ENCODE measurements around the gene NEK11. TPM values are rescaled to one million over a fixed set of nuclear protein-coding genes. Genes with fewer than 3 reads are reported as not detected.

The NEK11 gene
- total RNA-seq, 4 donors from 2014 or later, result 1.6 to 8.5 (median 3.4) TPM

DNA sequence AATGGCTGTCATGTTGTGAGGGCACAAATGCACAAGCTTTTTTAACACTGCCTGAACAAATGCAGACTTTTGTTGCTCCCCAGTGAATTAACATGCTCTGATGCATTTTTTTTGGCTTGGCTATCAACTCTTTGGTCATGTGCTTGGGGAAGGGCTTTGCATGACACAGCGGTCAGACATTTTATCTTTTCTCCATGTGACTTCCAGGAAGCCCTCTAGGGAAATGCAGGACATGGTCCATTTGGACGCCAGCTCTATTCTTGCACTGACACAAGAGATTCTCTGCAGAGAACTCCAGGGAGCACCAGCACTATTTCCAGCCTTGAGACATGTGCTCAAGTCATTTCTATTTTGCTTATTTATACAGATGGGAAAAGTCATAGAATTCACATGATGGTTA lies 46.2 kb downstream of the NEK11 start:
- Histone ChIP-seq H3K4me1 (no peaks in the 10 kb centered on the region), H3K36me3 (no peaks in the 10 kb centered on the region), H3K27ac (no peak overlapping the region), H3K27me3 (no peaks in the 10 kb centered on the region), H3K4me3 (no peak overlapping the region), H3K9me3 (no peaks in the 10 kb centered on the region)
- DNase-seq, result no peak
- WGBS, 2 donors, result 60 to 85% methylated on average over 2 of the region's 2 CpGs
- TF ChIP-seq, protein P1, sequence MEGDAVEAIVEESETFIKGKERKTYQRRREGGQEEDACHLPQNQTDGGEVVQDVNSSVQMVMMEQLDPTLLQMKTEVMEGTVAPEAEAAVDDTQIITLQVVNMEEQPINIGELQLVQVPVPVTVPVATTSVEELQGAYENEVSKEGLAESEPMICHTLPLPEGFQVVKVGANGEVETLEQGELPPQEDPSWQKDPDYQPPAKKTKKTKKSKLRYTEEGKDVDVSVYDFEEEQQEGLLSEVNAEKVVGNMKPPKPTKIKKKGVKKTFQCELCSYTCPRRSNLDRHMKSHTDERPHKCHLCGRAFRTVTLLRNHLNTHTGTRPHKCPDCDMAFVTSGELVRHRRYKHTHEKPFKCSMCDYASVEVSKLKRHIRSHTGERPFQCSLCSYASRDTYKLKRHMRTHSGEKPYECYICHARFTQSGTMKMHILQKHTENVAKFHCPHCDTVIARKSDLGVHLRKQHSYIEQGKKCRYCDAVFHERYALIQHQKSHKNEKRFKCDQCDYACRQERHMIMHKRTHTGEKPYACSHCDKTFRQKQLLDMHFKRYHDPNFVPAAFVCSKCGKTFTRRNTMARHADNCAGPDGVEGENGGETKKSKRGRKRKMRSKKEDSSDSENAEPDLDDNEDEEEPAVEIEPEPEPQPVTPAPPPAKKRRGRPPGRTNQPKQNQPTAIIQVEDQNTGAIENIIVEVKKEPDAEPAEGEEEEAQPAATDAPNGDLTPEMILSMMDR (IDR thresholded peaks at IDR 0.05), result no peak
- TF ChIP-seq POLR2A (IDR thresholded peaks at IDR 0.05), result no peak
- intact Hi-C loops (cut with DNase I), result no loop called here

DNA sequence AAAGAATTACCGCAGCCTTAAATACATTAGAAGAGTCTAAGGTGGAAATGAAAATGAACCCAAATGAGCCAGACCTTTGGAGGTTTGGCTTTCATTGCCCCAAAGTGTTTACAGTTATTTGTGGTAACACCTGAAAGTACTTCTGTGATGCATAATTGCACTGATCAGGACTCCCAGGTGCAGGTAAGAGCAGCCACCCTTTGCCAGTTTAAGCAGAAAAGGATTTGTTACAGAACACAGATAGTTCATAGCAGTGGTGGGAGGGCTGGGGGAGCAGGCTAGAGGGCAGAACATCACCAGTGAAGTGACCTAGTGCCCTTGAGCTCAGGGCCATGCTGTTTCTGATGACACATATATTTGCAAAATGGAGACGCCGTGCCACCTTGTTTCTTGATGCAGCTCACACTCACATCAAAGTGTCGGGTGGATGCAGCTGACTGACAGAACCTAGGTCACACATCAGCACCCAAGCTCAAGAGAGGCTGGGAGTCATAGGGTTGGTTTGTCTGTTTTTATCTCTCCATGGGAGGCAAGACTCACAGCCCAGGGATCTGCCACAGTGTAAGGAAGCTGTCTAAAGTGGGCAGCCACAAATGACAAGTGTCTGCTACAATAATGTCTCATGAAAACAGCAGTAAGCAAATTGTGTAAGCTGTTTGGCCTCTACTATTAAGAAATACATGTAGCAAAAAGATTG lies 49.1 kb downstream of the NEK11 start:
- 48 to 65% methylated on average over 2 to 4 of the region's 4 CpGs for WGBS, 2 donors
- H3K27me3 ChIP-seq, result no peaks in the 10 kb centered on the region
- H3K27ac ChIP-seq, result no peak overlapping the region
- intact Hi-C loops (cut with DNase I), result no loop called here
- no peak for TF ChIP-seq POLR2A (IDR thresholded peaks at IDR 0.05)
- TF ChIP-seq, protein P1 (IDR thresholded peaks at IDR 0.05), result no peak
- H3K9me3 ChIP-seq, result no peaks in the 10 kb centered on the region
- H3K4me1 ChIP-seq, result no peaks in the 10 kb centered on the region
- no peaks in the 10 kb centered on the region for H3K36me3 ChIP-seq
- H3K4me3 ChIP-seq, result no peak overlapping the region
- no peak for DNase-seq

DNA sequence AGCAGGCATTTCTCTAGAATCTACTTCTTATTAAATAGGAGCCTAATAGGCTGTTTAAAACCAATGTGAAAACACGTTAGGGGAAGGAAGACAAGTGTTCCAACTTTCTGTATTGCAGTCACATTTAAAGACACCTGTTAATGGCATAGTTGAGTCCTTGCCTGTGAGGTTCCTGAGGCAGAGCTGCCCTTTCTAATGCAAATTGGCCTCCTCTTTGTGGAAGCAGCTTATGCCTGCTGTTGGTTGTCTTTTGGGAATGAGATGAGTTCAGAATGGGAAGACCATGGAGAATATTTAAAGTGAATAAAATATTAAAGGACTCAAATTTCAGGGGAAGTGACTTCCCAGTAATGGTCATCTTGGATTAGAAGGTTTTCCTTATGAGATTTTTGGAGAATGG lies 51.2 kb downstream of the NEK11 start:
- Histone ChIP-seq H3K9me3 (no peaks in the 10 kb centered on the region), H3K36me3 (no peaks in the 10 kb centered on the region), H3K27me3 (no peaks in the 10 kb centered on the region), H3K4me3 (no peak overlapping the region), H3K27ac (no peak overlapping the region), H3K4me1 (no peaks in the 10 kb centered on the region)
- intact Hi-C loops (cut with DNase I), result no loop called here
- DNase-seq, result no peak
- 35 to 56% methylated on average over 1 of the region's 1 CpG for WGBS, 2 donors
- TF ChIP-seq, protein P1 (IDR thresholded peaks at IDR 0.05), result no peak
- TF ChIP-seq POLR2A (IDR thresholded peaks at IDR 0.05), result no peak

DNA sequence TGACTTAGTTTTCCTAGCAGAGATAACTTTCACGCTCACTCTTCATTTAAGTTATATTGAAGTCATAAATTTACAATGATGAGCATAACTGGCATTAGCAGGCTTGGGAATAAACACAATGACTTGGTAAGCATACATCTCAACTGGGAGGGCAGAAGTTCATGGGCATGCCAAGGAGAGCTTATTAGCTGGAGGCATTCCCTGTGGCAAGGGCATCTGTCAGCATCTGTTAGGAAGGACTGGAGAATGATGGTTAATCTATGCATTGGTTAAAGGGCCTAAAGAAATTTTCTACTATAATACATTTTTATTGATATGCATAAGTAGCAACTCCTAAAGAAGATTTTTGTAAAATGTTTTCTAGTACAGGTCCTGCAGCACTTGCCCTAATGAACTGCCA lies 52.4 kb downstream of the NEK11 start:
- Histone ChIP-seq H3K9me3 (no peaks in the 10 kb centered on the region), H3K27ac (no peak overlapping the region), H3K36me3 (no peaks in the 10 kb centered on the region), H3K4me3 (no peak overlapping the region), H3K4me1 (no peaks in the 10 kb centered on the region), H3K27me3 (no peaks in the 10 kb centered on the region)
- no peak for DNase-seq
- no peak for TF ChIP-seq POLR2A (IDR thresholded peaks at IDR 0.05)
- intact Hi-C loops (cut with DNase I), result no loop called here
- 94 to 100% methylated on average over 1 of the region's 1 CpG for WGBS, 2 donors

DNA sequence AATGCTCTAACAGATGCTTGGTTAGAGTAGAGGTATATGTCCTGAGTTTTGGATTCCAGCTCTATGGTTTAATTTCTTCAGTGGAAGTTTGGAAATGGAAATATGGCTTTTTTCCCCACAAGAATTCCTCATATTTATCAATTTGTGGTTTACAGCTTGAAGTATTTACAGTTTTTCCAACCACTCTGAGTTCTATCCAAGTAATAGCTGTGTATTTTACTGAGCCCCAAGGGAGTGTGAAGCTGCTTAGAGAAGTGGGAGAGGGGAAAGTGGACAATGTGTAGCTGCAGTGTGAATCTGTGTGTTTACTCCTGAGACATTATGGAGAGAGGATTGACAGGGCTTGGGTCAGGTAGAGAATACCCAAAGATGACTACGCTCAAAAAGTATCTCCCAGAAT lies 54.5 kb downstream of the NEK11 start:
- 100% methylated on average over 1 of the region's 1 CpG for WGBS, 2 donors
- no peaks in the 10 kb centered on the region for H3K9me3 ChIP-seq
- no peak overlapping the region for H3K4me3 ChIP-seq
- TF ChIP-seq POLR2A (IDR thresholded peaks at IDR 0.05), result no peak
- TF ChIP-seq, protein P1 (IDR thresholded peaks at IDR 0.05), result no peak
- H3K36me3 ChIP-seq, result no peaks in the 10 kb centered on the region
- intact Hi-C loops (cut with DNase I), result no loop called here
- no peak for DNase-seq
- no peak overlapping the region for H3K27ac ChIP-seq
- H3K4me1 ChIP-seq, result no peaks in the 10 kb centered on the region
- H3K27me3 ChIP-seq, result no peaks in the 10 kb centered on the region

DNA sequence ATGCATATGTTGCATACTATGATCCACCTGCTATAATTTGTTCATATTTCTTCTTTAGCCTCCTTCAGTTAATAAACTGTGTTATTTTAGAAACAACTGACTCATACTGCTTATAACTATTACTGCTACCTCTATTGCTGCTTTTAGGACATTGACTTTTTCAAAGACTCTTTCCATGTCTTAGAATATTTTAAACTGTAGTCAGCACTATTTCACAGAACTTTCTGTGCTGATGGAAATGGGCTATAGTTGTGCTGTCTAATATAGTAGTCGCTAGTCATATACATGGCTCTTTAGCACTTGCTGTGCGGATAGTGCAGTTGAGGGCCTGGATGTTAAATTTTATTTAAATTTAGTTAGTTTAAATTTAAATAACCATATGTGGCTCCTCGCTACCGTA lies 55.6 kb downstream of the NEK11 start:
- H3K9me3 ChIP-seq, result no peaks in the 10 kb centered on the region
- no peak for DNase-seq
- intact Hi-C loops (cut with DNase I), result no loop called here
- H3K36me3 ChIP-seq, result no peaks in the 10 kb centered on the region
- no peaks in the 10 kb centered on the region for H3K4me1 ChIP-seq
- H3K27me3 ChIP-seq, result no peaks in the 10 kb centered on the region
- H3K27ac ChIP-seq, result no peak overlapping the region
- 91 to 92% methylated on average over 4 of the region's 4 CpGs for WGBS, 2 donors
- no peak overlapping the region for H3K4me3 ChIP-seq
- TF ChIP-seq, protein P1 (IDR thresholded peaks at IDR 0.05), result no peak
- TF ChIP-seq POLR2A (IDR thresholded peaks at IDR 0.05), result no peak
